GOT3 (cell line): ENCODE data around the gene STKLD1.
A peak's percentile ranks its signal among the peaks of the same experiment; 100 is the strongest.

Experiments used
- DNase-seq: peaks from one replicate; lab custom pipeline; 2025; ENCODE audit warnings: mixed read lengths; lab: John Stamatoyannopoulos, UW

The STKLD1 gene

DNA sequence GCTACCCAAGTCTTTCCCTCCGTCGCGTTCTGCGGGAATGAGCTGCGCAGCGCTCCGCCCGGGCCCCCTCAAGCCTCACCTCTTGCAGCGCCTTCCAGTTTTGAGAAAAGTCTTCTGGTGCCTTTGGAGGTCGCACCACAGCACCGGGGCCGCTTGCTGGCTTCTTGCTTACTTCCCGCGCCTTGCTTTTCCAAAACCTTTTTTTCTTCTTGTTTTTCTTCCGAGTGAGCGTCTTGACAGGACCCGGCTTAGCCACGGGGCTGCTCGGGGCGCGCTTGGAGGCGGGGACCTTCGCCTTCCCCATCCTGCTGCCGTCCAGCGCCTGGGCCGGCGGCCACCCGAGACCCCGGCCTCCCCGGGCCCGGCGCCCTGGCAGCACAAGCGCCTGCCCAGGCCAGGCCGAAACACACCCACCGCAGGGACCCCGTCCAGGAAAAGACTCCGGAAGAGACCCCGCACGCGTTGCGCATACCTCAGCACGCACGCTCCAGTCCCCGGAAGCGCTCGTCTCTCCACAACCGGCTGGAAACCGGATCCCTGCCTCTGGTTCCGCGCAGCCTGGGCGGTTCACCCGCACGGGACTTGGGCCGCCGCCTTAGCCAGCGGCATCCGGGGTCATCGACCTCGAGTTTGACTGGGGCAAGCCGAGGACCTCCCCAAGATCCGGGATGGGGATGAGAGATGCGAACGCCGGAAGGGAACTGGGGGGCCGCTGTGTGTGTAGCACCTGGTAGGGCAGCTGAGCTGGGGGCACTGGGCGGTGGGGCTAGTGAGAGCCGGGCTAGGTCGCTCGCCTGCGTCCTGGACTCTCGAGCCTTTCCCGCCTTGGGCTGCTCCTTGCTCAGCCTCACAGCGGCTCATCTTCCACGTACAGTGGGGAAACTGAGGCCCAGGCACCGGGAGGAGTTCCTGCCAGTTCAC is 41.6 kb downstream of the STKLD1 start, which contains the start of gene REXO4:
Gene REXO4 (minus strand): TSS at position 470 of the 921 bp plus-strand sequence. CDS start 166 bp downstream, at position 304.
- peak; percentile 56 for DNase-seq

DNA sequence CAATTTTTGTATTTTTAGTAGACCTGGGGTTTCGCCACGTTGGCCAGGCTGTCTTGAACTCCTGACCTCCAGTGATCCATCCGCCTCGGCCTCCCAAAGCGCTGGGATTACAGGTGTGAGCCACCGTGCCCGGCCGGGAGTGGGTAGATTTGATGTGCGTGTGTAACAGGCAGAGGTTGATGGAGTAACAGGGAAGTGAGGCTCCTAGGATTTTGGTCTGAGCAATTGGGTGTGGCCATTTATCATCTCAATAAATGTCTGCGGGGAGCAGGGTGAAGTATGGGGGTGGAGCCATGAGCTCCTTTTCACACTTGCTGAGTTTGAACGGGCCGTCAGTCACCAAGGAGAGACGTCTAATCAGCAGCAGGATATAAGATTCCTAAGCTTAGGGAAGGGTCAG is 42.8 kb downstream of the STKLD1 start:
- DNase-seq: no peak

DNA sequence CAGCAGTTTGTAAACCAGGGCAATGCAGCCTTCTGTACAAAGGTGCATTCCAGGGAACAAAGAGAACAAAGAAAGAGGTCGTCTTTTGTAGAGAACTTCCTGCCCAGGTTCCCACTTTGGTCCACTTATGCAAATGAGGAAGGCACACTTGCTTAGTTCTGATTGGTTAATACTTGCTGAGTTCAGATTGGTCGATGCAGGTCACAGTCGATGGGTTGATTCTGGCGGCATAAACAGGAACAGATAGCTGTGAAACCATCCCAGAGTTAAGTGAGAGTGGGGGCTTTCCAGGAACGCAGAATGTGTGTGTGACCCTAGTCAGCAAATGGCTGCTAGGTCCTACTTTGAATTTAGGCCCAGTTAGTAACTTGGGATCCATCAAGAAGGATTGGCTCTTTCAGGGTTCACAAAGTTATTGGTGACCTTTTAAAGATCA is 44.2 kb downstream of the STKLD1 start:
- no peak for DNase-seq

DNA sequence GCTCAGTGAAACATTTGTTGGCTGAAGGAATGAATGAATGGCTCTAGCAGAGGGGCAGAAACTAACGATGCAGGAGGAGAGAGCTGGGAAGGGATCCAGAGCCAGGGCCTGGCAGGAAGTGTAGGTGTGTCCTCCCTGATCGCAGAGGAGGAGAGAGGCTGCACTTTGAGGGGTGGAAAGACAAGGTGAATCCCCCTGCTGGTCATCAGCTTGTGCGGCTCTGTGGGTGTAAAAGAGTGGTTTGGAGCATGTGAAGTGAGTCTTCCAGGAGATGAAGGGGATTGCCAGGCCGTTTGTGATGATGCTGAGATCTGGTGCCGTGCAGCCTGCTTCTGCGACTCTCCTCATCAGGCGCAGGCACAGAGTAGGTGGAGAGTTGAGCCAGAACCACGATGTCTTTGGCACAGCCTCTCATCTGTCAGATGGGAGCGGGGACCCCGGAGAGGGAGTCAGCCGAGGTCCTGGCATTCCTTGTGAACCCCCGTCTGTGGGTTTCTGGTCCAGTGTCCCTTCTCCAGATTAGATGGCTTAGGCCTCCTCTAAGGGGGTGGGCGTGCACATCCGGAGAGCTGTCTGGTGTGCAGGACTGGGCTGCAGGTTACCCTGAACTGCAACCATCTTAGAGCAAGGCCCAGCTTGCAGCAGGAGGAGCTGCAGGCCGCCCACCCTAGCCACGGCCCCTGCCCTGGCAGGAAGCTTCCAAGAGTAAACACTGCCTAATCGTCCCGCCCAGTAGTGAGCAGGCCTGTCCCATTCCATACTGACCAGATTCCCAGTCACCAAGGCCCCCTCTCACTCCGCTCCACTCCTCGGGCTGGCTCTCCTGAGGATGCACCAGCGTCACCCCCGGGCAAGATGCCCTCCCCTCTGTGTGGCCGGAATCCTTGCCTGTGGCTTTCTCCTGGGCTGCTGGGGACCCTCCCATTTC is 45.7 kb downstream of the STKLD1 start, which contains the start of gene ADAMTS13:
Gene ADAMTS13 (plus strand): TSS at position 753 of the 928 bp plus-strand sequence. CDS start 77 bp downstream, at position 830.
- DNase-seq: no peak

DNA sequence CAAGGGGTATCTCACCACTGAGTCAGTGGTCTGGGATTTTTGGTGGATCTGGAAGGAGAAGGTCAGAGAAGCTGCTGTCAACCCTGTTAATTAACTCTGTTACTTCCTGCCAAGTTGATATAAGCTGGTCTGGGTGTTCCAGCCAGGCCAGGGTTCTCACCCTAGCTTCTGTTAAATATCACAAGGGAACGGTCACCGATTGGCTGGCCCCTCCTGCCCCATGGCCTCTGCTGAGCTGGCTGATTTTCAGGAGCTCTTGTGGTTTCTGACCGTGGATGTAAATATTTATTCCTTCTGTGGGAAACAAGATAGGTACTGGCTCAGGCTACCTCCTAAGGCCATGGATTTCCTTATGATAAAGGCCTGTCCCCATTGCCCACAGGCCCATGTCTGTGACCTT is 47.0 kb downstream of the STKLD1 start:
- DNase-seq: no peak

DNA sequence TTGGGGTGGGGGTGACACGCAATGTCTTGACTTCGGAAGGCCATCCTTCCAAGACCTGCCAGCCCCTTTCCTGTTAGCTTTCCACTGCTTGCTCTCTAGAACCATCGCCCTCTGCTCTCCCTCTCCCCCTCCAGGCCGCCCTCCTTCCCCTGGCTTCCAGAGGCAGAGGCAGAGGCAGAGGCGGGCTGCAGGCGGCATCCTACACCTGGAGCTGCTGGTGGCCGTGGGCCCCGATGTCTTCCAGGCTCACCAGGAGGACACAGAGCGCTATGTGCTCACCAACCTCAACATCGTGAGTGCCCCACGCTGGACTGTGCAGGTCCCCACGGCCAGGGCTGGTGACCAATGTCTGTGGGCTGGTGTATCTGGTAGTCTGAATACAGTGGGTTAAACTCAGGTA is 48.0 kb downstream of the STKLD1 start:
- no peak for DNase-seq

DNA sequence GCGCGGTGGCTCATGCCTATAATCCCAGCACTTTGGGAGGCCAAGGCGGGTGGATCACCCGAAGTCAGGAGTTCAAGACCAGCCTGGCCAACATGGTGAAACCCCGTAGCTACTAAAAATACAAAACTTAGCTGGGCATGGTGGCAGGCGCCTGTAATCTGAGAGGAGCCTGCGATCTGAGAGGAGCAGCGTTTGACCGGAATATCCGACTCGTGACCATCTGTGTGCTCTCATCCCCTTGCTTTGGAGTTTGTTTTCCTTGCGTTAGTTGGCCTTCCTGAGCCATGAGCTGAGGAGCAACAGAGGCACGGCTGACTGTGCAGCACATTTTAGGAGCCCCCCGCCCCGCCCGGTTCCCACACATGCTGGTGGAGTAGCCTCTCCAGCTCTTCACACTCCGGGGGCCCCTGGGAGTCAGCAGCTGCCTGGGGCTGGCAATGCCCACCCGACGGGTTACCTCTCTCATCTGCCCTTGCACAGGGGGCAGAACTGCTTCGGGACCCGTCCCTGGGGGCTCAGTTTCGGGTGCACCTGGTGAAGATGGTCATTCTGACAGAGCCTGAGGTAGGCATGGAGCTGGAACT is 49.0 kb downstream of the STKLD1 start:
- no peak for DNase-seq

DNA sequence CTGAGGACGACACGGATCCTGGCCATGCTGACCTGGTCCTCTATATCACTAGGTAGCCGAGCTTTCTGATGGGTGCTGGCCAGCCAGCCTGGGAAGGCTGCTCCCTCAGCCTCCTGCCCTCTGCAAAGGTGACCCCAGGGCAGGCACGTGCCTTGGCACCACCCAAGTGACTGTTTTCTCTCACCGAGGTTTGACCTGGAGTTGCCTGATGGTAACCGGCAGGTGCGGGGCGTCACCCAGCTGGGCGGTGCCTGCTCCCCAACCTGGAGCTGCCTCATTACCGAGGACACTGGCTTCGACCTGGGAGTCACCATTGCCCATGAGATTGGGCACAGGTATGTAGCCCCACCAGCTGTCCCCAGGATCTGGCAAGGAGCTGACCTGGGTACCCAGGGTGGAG is 49.8 kb downstream of the STKLD1 start:
- no peak for DNase-seq

DNA sequence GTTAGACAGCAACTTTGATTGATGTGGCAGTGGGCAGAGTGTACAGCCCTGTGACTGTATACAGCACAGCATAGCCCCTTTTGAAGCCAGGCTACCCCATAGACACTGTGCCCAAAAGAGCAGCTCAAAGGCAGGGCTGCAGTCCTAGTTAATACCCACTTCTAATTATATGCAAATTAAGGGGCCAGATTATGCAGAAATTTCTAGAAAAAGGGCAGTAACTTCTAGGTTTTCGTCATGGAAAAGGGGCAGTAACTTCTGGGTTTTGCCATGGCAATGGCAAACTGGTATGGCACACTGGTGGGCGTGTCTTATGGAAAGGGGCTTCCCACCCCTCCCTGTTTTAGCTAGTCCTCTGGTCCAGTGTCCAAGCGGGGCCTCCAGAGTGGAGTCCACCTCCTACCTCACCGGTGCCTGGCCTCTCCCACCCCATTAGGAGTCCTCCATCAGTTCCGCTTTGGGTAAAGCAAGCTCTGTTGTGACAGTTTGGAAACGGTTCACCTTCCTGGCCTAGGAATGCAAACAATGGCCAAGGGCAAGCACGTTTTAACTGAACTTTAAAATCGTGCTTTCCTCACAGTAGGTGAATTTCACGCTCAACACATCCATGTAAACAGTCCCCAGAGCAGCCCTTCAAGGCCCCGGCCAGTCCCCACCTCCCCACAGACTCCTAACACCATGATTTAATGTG is 51.6 kb downstream of the STKLD1 start:
- DNase-seq: no peak

DNA sequence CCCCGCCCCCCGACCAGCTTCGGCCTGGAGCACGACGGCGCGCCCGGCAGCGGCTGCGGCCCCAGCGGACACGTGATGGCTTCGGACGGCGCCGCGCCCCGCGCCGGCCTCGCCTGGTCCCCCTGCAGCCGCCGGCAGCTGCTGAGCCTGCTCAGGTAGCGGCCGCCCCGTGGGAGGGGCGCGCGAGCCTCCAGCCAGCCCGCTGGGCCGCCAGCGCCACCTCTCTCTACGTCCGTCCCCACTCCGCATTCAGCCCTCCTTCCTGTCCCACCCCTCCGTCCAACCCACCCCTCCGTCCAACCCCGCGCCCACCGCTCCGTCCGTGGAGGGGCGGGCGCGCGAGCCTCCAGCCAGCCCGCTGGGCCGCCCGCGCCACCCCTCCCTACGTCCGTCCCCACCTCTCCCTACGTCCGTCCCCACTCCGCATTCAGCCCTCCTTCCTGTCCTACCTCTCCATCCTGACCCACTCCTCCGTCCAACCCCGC is 52.5 kb downstream of the STKLD1 start:
- DNase-seq: no peak

DNA sequence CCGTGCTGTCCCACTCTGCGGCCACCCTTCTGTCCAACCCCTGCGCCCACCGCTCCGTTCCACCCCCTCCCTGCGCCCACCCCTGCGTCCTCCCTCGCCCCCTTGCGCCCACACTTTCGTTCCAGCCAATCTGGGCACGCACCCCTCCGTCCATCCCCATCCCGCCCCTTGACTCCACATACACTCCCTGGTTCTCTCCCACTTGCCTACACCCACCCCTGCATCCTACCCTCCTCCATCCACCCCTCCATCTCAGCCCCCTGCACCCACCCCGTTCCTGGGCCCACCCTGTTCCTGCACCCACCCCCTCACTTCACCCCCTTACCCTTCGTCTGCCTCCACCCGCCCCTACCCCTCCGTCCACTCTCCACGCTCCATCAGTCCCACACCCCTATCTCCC is 53.0 kb downstream of the STKLD1 start:
- DNase-seq: no peak

DNA sequence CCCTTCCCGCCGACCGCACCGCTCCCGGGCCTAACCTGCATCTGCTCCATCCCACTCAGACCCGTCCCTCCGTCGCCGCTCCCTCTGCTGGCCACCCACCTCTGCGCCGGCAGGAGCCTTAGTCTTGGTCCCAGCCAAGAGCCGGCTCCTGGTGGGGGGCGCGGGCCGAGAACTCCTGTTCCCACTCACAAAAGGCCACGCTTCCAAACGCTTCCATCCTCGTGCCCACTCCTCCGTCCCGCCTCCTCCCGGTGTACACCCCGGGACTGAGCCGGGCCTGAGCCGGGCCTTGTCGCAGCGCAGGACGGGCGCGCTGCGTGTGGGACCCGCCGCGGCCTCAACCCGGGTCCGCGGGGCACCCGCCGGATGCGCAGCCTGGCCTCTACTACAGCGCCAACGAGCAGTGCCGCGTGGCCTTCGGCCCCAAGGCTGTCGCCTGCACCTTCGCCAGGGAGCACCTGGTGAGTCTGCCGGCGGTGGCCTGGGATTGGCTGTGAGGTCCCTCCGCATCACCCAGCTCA is 53.5 kb downstream of the STKLD1 start:
- no peak for DNase-seq

DNA sequence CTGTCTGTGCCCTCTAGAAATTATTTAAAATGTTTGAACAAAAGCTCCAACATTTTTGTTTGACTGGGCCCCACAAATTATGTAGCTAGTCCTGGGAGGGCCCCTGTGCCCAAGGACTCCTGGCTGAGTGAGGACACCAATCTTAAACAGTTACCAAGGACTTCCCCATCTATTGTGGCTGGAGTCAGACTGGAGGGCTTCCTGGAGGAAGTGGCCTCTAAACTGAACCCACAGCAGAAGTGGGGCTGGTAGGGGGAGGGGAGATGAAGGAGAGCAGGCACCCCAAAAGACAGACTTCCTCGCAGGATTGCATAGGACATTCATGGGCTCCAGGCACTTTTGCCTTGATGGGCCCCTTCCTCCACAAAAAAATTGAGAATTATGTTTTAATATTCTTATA is 54.1 kb downstream of the STKLD1 start:
- no peak for DNase-seq

DNA sequence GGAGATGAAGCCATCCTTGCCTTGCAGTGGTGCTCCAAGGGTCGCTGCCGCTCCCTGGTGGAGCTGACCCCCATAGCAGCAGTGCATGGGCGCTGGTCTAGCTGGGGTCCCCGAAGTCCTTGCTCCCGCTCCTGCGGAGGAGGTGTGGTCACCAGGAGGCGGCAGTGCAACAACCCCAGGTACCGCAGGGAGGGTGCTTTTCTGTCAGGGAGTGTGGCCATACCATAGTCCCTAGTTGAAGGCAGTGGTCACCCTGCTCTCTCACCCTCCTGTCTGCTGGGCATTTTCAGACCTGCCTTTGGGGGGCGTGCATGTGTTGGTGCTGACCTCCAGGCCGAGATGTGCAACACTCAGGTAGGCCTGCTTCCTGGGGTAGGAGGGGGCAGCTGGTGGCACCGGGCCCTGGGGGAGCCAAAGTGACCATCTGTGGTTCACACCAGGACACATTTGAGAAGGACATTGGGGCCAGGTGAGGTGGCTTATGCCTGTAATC is 57.2 kb downstream of the STKLD1 start:
- no peak for DNase-seq

DNA sequence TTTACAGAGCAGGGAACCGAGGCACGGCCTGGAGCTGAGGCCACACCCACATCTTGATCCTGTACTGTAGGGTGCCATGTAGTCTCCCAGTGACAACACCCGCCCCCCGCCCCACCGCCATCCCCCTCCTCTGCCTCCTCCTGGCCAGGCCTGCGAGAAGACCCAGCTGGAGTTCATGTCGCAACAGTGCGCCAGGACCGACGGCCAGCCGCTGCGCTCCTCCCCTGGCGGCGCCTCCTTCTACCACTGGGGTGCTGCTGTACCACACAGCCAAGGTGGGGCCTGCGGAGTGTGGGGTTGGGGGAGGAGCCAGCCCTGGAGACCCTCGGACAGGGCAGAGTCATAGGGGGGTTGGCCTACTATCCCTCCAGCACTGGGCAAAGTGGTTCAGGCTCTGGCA is 60.5 kb downstream of the STKLD1 start:
- no peak for DNase-seq

DNA sequence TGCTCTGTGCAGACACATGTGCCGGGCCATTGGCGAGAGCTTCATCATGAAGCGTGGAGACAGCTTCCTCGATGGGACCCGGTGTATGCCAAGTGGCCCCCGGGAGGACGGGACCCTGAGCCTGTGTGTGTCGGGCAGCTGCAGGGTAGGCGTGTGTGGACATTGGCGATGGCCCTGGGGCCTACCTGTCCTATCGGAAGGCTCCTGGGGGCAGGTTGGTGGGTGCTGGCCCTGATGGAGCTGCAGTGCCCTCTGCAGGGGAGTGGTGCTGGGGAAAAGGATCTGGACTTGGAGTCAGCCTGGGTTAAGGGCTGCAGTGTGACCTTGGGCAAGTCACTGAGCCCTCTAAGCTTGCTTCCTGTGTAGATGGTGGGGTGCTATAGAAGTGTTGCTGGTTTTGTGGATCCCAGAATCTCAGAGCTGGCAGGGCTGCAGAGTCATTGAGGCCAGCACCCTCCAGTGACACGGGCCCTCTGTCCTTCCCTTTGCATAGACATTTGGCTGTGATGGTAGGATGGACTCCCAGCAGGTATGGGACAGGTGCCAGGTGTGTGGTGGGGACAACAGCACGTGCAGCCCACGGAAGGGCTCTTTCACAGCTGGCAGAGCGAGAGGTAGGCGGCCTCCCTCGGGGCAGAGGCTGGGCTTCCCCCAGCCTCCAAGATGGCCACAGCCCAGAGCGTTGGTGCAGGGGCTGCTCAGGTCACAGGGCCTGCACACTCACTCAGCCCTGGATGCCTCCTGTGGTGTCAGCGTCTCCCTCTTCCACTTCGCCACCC is 61.8 kb downstream of the STKLD1 start:
- no peak for DNase-seq

DNA sequence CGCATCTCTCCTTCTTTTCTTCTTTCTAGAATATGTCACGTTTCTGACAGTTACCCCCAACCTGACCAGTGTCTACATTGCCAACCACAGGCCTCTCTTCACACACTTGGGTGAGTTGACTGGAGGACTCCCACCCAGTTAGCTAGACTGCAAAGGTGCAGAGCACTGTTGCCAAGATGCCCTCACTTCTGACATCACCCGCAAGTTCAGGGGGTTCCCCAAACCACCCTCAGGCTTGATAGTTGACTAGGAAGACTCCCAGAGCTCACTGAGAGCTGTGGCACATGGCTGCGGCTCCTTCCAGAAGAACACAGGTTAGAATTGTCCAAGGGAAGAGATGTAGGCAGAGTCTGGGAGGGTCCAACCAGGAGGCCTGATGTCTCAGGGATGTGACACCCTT is 63.2 kb downstream of the STKLD1 start:
- no peak for DNase-seq

DNA sequence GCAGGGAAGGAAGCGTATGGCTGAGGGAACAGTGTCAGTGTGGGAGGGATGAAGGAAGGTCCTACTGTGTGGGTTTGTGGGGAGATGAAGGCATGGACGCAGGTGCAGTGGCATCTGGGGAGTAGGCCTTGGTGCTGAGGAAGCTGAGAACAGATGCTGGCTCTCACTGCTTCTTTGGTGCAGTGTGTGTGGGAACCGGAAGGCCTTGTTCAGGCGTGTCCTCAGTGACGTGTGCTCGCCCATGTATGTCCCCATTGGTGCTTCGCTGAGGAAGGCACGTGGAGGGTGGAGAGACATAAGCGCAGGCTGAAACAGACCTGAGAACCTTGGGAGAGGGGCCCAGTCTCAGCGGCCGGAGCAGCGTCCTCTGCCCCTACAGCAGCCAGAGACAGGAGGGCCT is 64.7 kb downstream of the STKLD1 start:
- DNase-seq: no peak

DNA sequence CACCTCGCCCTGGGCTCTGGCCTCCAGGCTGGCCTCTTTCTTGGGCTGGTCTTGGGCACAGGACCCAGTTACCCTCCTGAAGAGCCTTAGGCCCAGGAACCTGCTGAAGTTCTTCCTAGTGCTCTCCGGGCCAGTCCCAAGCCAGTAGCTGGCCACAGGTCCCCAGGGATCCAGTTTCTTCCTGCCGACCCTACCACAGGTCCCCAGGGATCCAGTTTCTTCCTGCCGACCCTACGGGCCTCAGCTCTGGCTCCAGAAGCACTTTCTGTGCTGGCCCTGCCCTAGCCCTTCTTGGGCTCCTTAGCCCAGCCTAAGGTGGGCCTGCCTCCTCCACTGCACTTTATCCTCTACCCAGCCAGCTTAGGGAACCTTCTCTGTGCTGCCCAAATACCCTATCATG is 65.4 kb downstream of the STKLD1 start:
- DNase-seq: no peak

DNA sequence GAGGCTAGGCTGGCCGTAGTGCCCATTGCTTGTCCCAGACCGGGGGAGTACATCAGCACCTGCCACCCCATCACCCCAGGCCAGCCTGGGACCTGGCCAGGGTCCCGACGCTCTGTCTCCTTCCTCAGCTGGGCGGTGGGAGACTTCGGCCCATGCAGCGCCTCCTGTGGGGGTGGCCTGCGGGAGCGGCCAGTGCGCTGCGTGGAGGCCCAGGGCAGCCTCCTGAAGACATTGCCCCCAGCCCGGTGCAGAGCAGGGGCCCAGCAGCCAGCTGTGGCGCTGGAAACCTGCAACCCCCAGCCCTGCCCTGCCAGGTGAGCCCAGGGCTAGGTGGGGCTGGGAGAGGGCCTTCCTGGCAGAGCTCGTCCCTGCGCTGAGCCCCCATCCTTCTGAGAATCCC is 67.1 kb downstream of the STKLD1 start:
- no peak for DNase-seq
